ENCODE data around the gene PRKCA.

- TF ChIP-seq CTCF (conservative IDR thresholded peaks at IDR 0.05; ENCODE audit: low read length) (no peak), EZH2phosphoT487 (IDR thresholded peaks at IDR 0.05; ENCODE audit: borderline replicate concordance) (no peak)
Observed at GRCh38 chr17:66647391-66647983, 345.1 kb downstream of the PRKCA start.
